K562 (cell line): ENCODE measurements around the gene NT5C. TPM values are rescaled to one million over a fixed set of nuclear protein-coding genes. Genes with fewer than 3 reads are reported as not detected.

Source experiments
- ATAC-seq: fragments of 200-7000 bp; cut with Tn5 transposase; 3 replicates; pipeline ENCODE4 v1.9.1; 2020; ENCODE audit warnings: moderate library complexity
- BruUV-seq: library from RNA; stranded (reverse); fragments of 400-500 nt; replicated peaks from 2 replicates; lab custom pipeline; 2021; lab: Mats Ljungman, UMichigan
- CTCF ChIA-PET: fragments of 300-600 bp; formaldehyde crosslinking; extraction: SDS; loops from one replicate; lab custom pipeline; 2021; ENCODE audit warnings: low intra/inter-chr PET ratio; lab: Yijun Ruan, JAX
- POLR2A ChIA-PET: fragments of 300-600, 350-650 bp; sonication (Branson Sonifier 250); formaldehyde crosslinking; extraction: SDS; loops from one replicate; lab custom pipeline; 2021; ENCODE audit warnings: antibody characterized with exemption, inconsistent platforms; lab: Yijun Ruan, JAX
- DNase-seq, 4 experiments: peaks; one replicate each; pipeline versions ENCODE4 v3.0.0 to v3.0.0-alpha.2; 2011 to 2018; ENCODE audit warnings: low spot score in 3 of 4, mixed read lengths in 3 of 4; ENCODE audit errors: extremely low read depth in 1 of 4
- FAIRE-seq: peaks from 2 replicates; lab custom pipeline; 2011; peaks lifted over from hg19 to GRCh38; lab: Jason Lieb, UNC
- H2AFZ ChIP-seq: 2 replicates; pipeline ENCODE4 v1.6.0; 2011; ENCODE audit warnings: low read depth, low read length, control low read depth, inconsistent platforms
- H3K27ac ChIP-seq: fragments of 200-600 bp; 3 replicates; pipeline ENCODE4 v1.8.0; 2011; ENCODE audit warnings: low read depth, mild to moderate bottlenecking, control low read depth, inconsistent platforms, low read length, moderate library complexity, mixed read lengths; ENCODE audit errors: extremely low read depth
- H3K27me3 ChIP-seq, 2 experiments: fragments of 300-600 bp in 1 of 2; 2 replicates in 1 of 2; 3 replicates in 1 of 2; pipeline versions ENCODE4 v1.6.0 to v1.8.0; 2011; ENCODE audit warnings: inconsistent platforms in 2 of 2, low read length in 2 of 2, mild to moderate bottlenecking in 1 of 2, mixed read lengths in 1 of 2, moderate library complexity in 1 of 2; ENCODE audit not compliant: control insufficient read depth in 2 of 2, insufficient read depth in 2 of 2
- H3K36me3 ChIP-seq: fragments of 300-600 bp; 3 replicates; pipeline ENCODE4 v1.8.0; 2011; ENCODE audit warnings: mild to moderate bottlenecking, low read length, inconsistent platforms; ENCODE audit not compliant: control insufficient read depth, insufficient read depth
- H3K4me1 ChIP-seq, 2 experiments: fragments of 200-600 bp in 1 of 2; replicated peaks in 1 of 2; 2 replicates in 1 of 2; 3 replicates in 1 of 2; pipeline versions ENCODE4 v1.5.1 to v1.8.0; 2011; ENCODE audit warnings: inconsistent platforms in 2 of 2, low read length in 2 of 2, mild to moderate bottlenecking in 1 of 2, mixed read lengths in 1 of 2, moderate library complexity in 1 of 2; ENCODE audit not compliant: control insufficient read depth in 2 of 2, insufficient read depth in 2 of 2
- H3K4me2 ChIP-seq: 2 replicates; pipeline ENCODE4 v1.6.1; 2011; ENCODE audit warnings: low read length, control low read depth, inconsistent platforms, mixed read lengths; ENCODE audit not compliant: insufficient read depth
- H3K4me3 ChIP-seq: fragments of 200-600 bp; sonication (generic), shearing (Covaris generic); 2 replicates; pipeline ENCODE4 v1.5.1; 2016; ENCODE audit warnings: control low read depth, inconsistent platforms
- H3K79me2 ChIP-seq: fragments of 200-600 bp; 3 replicates; pipeline ENCODE4 v1.8.0; 2011; ENCODE audit warnings: low read length, inconsistent platforms; ENCODE audit not compliant: control insufficient read depth, insufficient read depth
- H3K9ac ChIP-seq, 2 experiments: 2 replicates each; pipeline versions ENCODE4 v1.6.0 to v1.6.1; 2011; ENCODE audit warnings: low read depth in 2 of 2, low read length in 2 of 2, control low read depth in 1 of 2, inconsistent platforms in 1 of 2, mild to moderate bottlenecking in 1 of 2, mixed read lengths in 1 of 2; ENCODE audit not compliant: insufficient read depth in 1 of 2
- H3K9me1 ChIP-seq: one replicate; pipeline ENCODE4 v1.6.0; 2011; ENCODE audit warnings: inconsistent platforms, mild to moderate bottlenecking, low read length, moderate library complexity; ENCODE audit not compliant: control insufficient read depth, insufficient read depth
- H3K9me3 ChIP-seq: replicated peaks from 2 replicates; pipeline ENCODE4 v1.5.1; 2011; ENCODE audit warnings: low read depth, low read length, inconsistent platforms; ENCODE audit not compliant: control insufficient read depth, insufficient read depth
- H4K20me1 ChIP-seq: replicated peaks from 2 replicates; pipeline ENCODE4 v1.6.1; 2011; ENCODE audit warnings: low read length, inconsistent platforms, mixed read lengths; ENCODE audit not compliant: control insufficient read depth, insufficient read depth
- ASH1L ChIP-seq: fragments of 450-650 bp; IDR thresholded peaks from 2 replicates; pipeline ENCODE4 v1.6.1; 2018; ENCODE audit warnings: borderline replicate concordance, mild to moderate bottlenecking, low read depth; ENCODE audit not compliant: partially characterized antibody
- ATF3 ChIP-seq, 2 experiments: fragments of 450-650 bp in 1 of 2; sonication (generic) in 1 of 2; formaldehyde crosslinking in 1 of 2; IDR thresholded peaks in 1 of 2; conservative IDR thresholded peaks in 1 of 2; 2 replicates each; pipeline versions ENCODE4 v1.6.1 to v1.8.1; 2016 to 2023; ENCODE audit warnings: mild to moderate bottlenecking in 2 of 2, moderate library complexity in 2 of 2, inconsistent platforms in 1 of 2, missing genetic modification reagents in 1 of 2
- CBFB ChIP-seq: sonication (generic); formaldehyde crosslinking; IDR thresholded peaks from 2 replicates; pipeline ENCODE4 v1.4.0; 2020; ENCODE audit warnings: mild to moderate bottlenecking, missing genetic modification reagents
- DDX20 ChIP-seq: fragments of 450-650 bp; IDR thresholded peaks from 2 replicates; pipeline ENCODE4 v1.6.1; 2016; ENCODE audit warnings: missing genetic modification characterization, low read depth, mild to moderate bottlenecking, missing compliant biosample characterization, moderate library complexity
- HMG20A ChIP-seq: fragments of 450-650 bp; formaldehyde crosslinking; conservative IDR thresholded peaks from 2 replicates; pipeline ENCODE4 v1.4.0; 2020; ENCODE audit warnings: mild to moderate bottlenecking, mixed read lengths
- HOXB6 ChIP-seq: fragments of 250-450 bp; sonication (Bioruptor Pico); IDR thresholded peaks from 2 replicates; pipeline ENCODE4 v1.5.1; 2022; ENCODE audit warnings: mild to moderate bottlenecking, borderline replicate concordance
- ILK ChIP-seq: fragments of 450-650 bp; IDR thresholded peaks from 2 replicates; pipeline ENCODE4 v1.6.1; 2016; ENCODE audit warnings: missing genetic modification characterization, low read depth, mild to moderate bottlenecking, missing compliant biosample characterization, moderate library complexity, borderline replicate concordance
- JUND ChIP-seq, 2 experiments: IDR thresholded peaks; 2 replicates in 1 of 2; 3 replicates in 1 of 2; pipeline ENCODE4 v1.6.1; 2011; ENCODE audit warnings: borderline replicate concordance in 2 of 2, low read depth in 2 of 2, low read length in 2 of 2, improper control_type of control experiment in 1 of 2, missing biosample characterization in 1 of 2, missing genetic modification characterization in 1 of 2, missing genetic modification reagents in 1 of 2
- KAT7 ChIP-seq: sonication (generic); formaldehyde crosslinking; IDR thresholded peaks from 2 replicates; pipeline ENCODE4 v1.8.0; 2022; ENCODE audit warnings: missing genetic modification reagents, mild to moderate bottlenecking, borderline replicate concordance
- NR2C2 ChIP-seq, 2 experiments: fragments of 200-800 bp in 1 of 2; sonication (Bioruptor generic) in 1 of 2; sonication (generic) in 1 of 2; formaldehyde crosslinking in 1 of 2; IDR thresholded peaks; 2 replicates each; pipeline versions ENCODE4 v1.6.1 to v1.8.0; 2016 to 2022; ENCODE audit warnings: mild to moderate bottlenecking in 1 of 2, missing compliant biosample characterization in 1 of 2, missing genetic modification characterization in 1 of 2, missing genetic modification reagents in 1 of 2
- PRDM10 ChIP-seq: fragments of 450-650 bp; IDR thresholded peaks from 2 replicates; pipeline ENCODE4 v1.6.1; 2018; ENCODE audit not compliant: partially characterized antibody
- SPI1 ChIP-seq: IDR thresholded peaks from 2 replicates; pipeline ENCODE4 v1.6.1; 2011; ENCODE audit warnings: low read depth, low read length, control low read depth, borderline replicate concordance
- ZNF263 ChIP-seq: sonication (generic); formaldehyde crosslinking; IDR thresholded peaks from 2 replicates; pipeline ENCODE4 v1.8.0; 2022; ENCODE audit warnings: mild to moderate bottlenecking, missing genetic modification reagents, borderline replicate concordance
- WGBS: fragments of 100-300 bp; shearing (Covaris generic); methylation state at CpG from one replicate; pipeline ENCODE4 v1.1.6; 2016; ENCODE audit warnings: low coverage, mixed read lengths; ENCODE audit not compliant: insufficient coverage; ENCODE audit errors: missing lambda C conversion rate; 5-methylcytosine and 5-hydroxymethylcytosine counted together
- in situ Hi-C: fragments of 300-500 bp; cut with MboI; formaldehyde crosslinking; loops from 4 replicates; pipeline ENCODE4 v1.15.0; 2018; ENCODE audit warnings: inconsistent platforms, mixed read lengths
- intact Hi-C: fragments of 100-400 bp; cut with micrococcal nuclease; formaldehyde crosslinking; loops from 2 replicates; pipeline ENCODE4 v1.14.2; 2022
- polyA plus RNA-seq, 8 experiments: library from polyadenylated mRNA; depleted of rRNA in 4 of 8; stranded (reverse) in 5 of 8; unstranded in 3 of 8; fragments of >200 nt; fragmentation: Nextera tagmentation in 2 of 8; fragmentation: Illumina TruSeq in 1 of 8; extraction: Ambion mirVana in 2 of 8; extraction: Trizol in 1 of 8; gene quantifications; 2 replicates each; pipeline versions ENCODE4 v1.2.1 to v1.2.3, GENCODE V29; 2011 to 2014; ENCODE audit warnings: inconsistent platforms in 1 of 8, missing spikeins in 1 of 8
- total RNA-seq, 7 experiments: library from RNA; depleted of rRNA in 6 of 7; stranded (reverse); fragments of >200 nt in 6 of 7; fragmentation: Illumina TruSeq in 2 of 7; extraction: Trizol in 2 of 7; gene quantifications; 2 replicates each; pipeline versions ENCODE4 v1.2.1 to v1.2.3, GENCODE V29; 2011 to 2021; ENCODE audit warnings: low replicate concordance in 1 of 7

The NT5C gene
- total and polyA plus RNA-seq, 9 of the 15 experiments (the other 6 are each of a cell fraction or from before 2014, with no cell fraction given), result 2.9 to 205 (median 45.0) TPM

- H3K9ac ChIP-seq, result peak overlapping the region; percentile 71 to 88
- H3K27me3 ChIP-seq, result no peaks in the 10 kb centered on the region; a peak in 1 of 5 replicates
- peaks cover 59 to 69% of the 10 kb centered on the region in 2 experiments for H3K4me1 ChIP-seq
- 64% methylated on average over 10 of the region's 11 CpGs for WGBS
- ATAC-seq, result no peak
- H2AFZ ChIP-seq, result peak overlapping the region; percentile 91
- no peaks in the 10 kb centered on the region for H3K9me3 ChIP-seq
- CTCF ChIA-PET, result interaction anchor here (0.6 kb wide), 1 partner anchor 42 kb away, joined by 4 read pairs; no protein-coding TSS in a partner anchor
- no peaks in the 10 kb centered on the region; the same call in 2 of the 3 replicates for H3K79me2 ChIP-seq
- DNase-seq, result peak in 1 of 4 experiments; percentile 49
- no peaks in the 10 kb centered on the region for H3K36me3 ChIP-seq
- POLR2A ChIA-PET, result interaction anchor here (1.2 to 3.0 kb wide), 3 partner anchors 8 to 17 kb away, joined by 4 to 11 read pairs (median 5); no protein-coding TSS in a partner anchor
- H3K4me2 ChIP-seq, result peak overlapping the region; percentile 90
- H3K27ac ChIP-seq, result peak overlapping the region; percentile 84
- H3K9me1 ChIP-seq, result peaks cover 5% of the 10 kb centered on the region
- in situ Hi-C loops (no loop called here), intact Hi-C loops (no loop called here)
- BruUV-seq, result no TSS peak
- no peak overlapping the region for H3K4me3 ChIP-seq
- FAIRE-seq, result peak; percentile 6
- H4K20me1 ChIP-seq, result no peaks in the 10 kb centered on the region
- TF ChIP-seq HOXB6 (CRISPR knock-in tag) (no peak), ASH1L (no peak), HMG20A (no peak), ZNF263 (CRISPR knock-in tag) (0 out of 2 replicates have a peak, but pooled peaks have one; percentile 22), ILK (tag) (no peak), DDX20 (tag) (no peak), ATF3 (IDR thresholded peaks at IDR 0.05) (peak; percentile 75), ATF3 (CRISPR knock-in tag; conservative IDR thresholded peaks at IDR 0.05) (no peak), SPI1 (peak; percentile 57; the same call in 1 of the 2 replicates), NR2C2 (CRISPR knock-in tag; IDR thresholded peaks at IDR 0.05) (no peak), NR2C2 (tag; IDR thresholded peaks at IDR 0.05) (peak; percentile 34; the same call in 1 of the 2 replicates), JUND (IDR thresholded peaks at IDR 0.05; ENCODE audit: borderline replicate concordance, low read depth, low read length) (0 out of 2 replicates have a peak, but pooled peaks have one; percentile 39), JUND (tag; IDR thresholded peaks at IDR 0.05; ENCODE audit: borderline replicate concordance, low read depth, low read length) (no peak; the same call in 2 of the 3 replicates), KAT7 (CRISPR knock-in tag) (0 out of 2 replicates have a peak, but pooled peaks have one; percentile 64), CBFB (CRISPR knock-in tag) (no peak), PRDM10 (peak; percentile 70)
Observed at GRCh38 chr17:75088465-75089417, 42.8 kb downstream of the NT5C start.
